Esophagus muscularis mucosa (tissue), 4 donors: ENCODE measurements around the gene LTBP4. TPM values are rescaled to one million over a fixed set of nuclear protein-coding genes. Genes with fewer than 3 reads are reported as not detected.
"Not testable (repeated sequence)": the region's sequence is repeated elsewhere in the genome, so short reads cannot be mapped to it uniquely, and the experiment has no call there.

ENCODE experiments used
- DNase-seq: peaks from one replicate; pipeline ENCODE4 v3.0.0-alpha.2; 2017; ENCODE audit errors: extremely low spot score
- H3K27ac ChIP-seq, 4 donors: fragments of 200-600 bp; sonication (generic); replicated peaks in 1 of 4; 1 replicate in 3 of 4; 2 replicates in 1 of 4; pipeline ENCODE4 v1.5.1; 2016 to 2019; ENCODE audit warnings: mild to moderate bottlenecking in 1 of 4
- H3K27me3 ChIP-seq, 4 donors: fragments of 200-600 bp; sonication (generic); one replicate each; pipeline versions ENCODE4 v1.5.1 to v1.6.0; 2016 to 2019
- H3K36me3 ChIP-seq, 4 donors: fragments of 200-600 bp; sonication (generic); one replicate each; pipeline ENCODE4 v1.5.1; 2016 to 2019
- H3K4me1 ChIP-seq, 4 donors: fragments of 200-600 bp; sonication (generic); one replicate each; pipeline ENCODE4 v1.5.1; 2016 to 2019
- H3K4me3 ChIP-seq, 4 donors: fragments of 200-600 bp; sonication (generic); 1 replicate in 2 of 4; 2 replicates in 2 of 4; pipeline ENCODE4 v1.5.1; 2016 to 2019; ENCODE audit warnings: mild to moderate bottlenecking in 4 of 4, moderate library complexity in 1 of 4
- H3K9me3 ChIP-seq, 4 donors: fragments of 200-600 bp; sonication (generic); 1 replicate in 3 of 4; 2 replicates in 1 of 4; pipeline ENCODE4 v1.5.1; 2016 to 2019
- EP300 ChIP-seq: sonication (generic); formaldehyde crosslinking; IDR thresholded peaks from one replicate; pipeline ENCODE4 v1.6.1; 2017; ENCODE audit warnings: antibody characterized with exemption
- POLR2A ChIP-seq: fragments of 450-650 bp; IDR thresholded peaks from one replicate; pipeline ENCODE4 v1.6.1; 2017; ENCODE audit warnings: antibody characterized with exemption, moderate library complexity, mild to moderate bottlenecking, low read depth
- POLR2AphosphoS5 ChIP-seq, 2 donors: sonication (generic); formaldehyde crosslinking; IDR thresholded peaks; one replicate each; pipeline ENCODE4 v1.6.1; 2017; ENCODE audit warnings: antibody characterized with exemption in 2 of 2
- WGBS: methylation state at CpG from one replicate; pipeline ENCODE4 v1.1.5; 2018; 5-methylcytosine and 5-hydroxymethylcytosine counted together
- intact Hi-C: fragments of 100-400 bp; cut with DNase I; formaldehyde crosslinking; loops from one replicate; pipeline ENCODE4 v1.15.1; 2023
- total RNA-seq, 4 donors: library from RNA; depleted of rRNA; stranded (reverse); fragments of >200 nt; gene quantifications; one replicate each; pipeline versions ENCODE4 v1.1.0 to v1.2.1, GENCODE V29; 2016
- TF ChIP-seq, protein P1 (sequence below), 3 experiments: fragments of 200-600 bp in 2 of 3; fragments of 450-650 bp in 1 of 3; sonication (generic) in 2 of 3; IDR thresholded peaks; one replicate each; pipeline ENCODE4 v1.5.1; 2017 to 2019; ENCODE audit warnings: antibody characterized with exemption in 3 of 3, mild to moderate bottlenecking in 2 of 3, moderate library complexity in 1 of 3

The LTBP4 gene
- total RNA-seq, 4 donors from 2014 or later = 358 to 430 (median 397) TPM

DNA sequence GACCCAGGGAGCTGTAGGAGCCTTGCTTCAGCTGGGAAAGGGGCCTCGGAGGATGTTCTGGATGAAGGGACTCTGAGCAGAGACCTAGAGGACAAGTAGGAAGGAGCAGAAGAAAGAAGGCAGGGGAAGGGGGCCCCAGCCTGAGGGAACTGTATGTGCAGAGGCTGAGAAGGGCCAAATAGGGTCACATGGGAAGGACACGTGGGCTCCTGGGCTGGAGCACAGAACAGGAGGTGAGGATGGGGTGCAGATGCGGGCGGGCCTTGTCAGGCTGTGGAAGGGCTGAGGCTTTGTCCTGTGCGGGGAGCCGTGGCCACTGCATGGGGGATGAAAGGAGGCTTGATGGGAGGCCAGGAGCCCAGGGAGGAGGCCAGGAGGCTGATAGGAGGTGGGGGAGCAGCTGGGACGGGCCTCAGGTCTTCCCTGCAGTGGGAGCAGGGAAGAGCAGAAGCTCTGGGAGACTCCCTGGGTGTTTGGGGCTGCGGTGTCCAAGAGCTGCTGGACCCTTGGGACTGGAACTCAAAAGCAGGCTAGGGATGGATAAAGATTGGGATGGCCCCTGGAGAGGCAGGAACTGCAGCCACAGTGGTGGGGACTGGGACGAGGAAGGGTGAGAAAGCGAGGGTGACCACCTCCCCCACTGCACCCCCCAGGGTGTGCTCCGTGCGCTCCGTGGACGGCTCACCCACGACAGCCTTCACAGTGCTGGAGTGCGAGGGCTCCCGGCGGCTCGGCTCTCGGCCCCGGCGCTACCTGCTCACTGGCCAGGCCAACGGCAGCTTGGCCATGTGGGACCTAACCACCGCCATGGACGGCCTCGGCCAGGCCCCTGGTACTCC is 11.4 kb upstream of the LTBP4 start:
- no peak overlapping the region for H3K27ac ChIP-seq
- no peak overlapping the region for H3K4me3 ChIP-seq
- H3K36me3 ChIP-seq = peaks cover 5 to 42% (median 32%) of the 10 kb centered on the region in 4 donors
- H3K27me3 ChIP-seq = peaks cover 0 to 10% (median 0%) of the 10 kb centered on the region in 4 donors
- peaks cover 0 to 4% (median 0%) of the 10 kb centered on the region in 4 donors for H3K9me3 ChIP-seq
- H3K4me1 ChIP-seq = no peaks in the 10 kb centered on the region
- no peak for DNase-seq
- 94% methylated on average over 26 of the region's 26 CpGs for WGBS
- intact Hi-C loops = no loop called here
- TF ChIP-seq EP300 = no peak

DNA sequence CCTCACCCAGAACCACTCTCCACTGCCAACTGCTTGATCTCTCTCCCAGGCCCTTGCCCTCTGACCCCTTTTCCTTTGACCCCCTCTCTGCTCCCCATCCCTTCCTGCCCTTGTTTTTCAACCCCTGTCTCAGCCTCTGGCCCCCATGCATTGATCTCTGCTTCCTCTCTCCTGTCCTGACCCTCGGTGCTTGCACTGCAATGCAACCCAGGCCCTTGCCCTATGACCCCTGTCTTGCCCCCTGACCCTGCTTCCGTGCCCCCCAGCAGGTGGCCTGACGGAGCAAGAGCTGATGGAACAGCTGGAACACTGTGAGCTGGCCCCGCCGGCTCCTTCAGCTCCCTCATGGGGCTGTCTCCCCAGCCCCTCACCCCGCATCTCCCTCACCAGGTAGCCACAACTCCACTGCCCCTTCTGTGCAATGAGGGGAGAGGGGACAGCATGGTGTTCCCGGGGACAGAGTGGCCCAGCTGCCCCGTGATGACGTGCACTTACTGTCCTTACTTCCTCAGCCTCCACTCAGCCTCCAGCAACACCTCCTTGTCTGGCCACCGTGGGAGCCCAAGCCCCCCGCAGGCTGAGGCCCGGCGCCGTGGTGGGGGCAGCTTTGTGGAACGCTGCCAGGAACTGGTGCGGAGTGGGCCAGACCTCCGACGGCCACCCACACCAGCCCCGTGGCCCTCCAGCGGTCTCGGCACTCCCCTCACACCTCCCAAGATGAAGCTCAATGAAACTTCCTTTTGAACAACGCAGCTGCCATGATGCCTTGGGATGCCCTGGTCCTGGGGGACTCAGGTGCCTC is 10.5 kb upstream of the LTBP4 start:
- WGBS = 72% methylated on average over 10 of the region's 22 CpGs

DNA sequence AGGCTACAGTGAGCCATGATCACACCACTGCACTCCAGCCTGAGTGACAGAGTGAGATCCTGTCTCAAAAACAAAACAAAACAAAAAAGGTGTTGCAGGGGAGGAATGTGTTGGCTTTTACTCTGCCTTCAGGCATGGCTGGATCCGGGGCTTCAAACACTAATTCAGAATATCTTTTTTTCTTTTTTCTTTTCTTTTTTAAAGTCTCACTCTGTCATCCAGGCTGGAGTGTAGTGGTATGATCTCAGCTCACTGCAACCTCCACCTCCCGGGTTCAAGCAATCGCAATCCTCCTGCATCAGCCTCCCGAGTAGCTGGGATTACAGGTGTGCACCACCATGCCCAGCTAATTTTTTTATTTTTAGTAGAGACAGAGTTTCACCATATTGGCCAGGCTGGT is 9.4 kb upstream of the LTBP4 start:
- Histone ChIP-seq H3K27me3 (peaks cover 0 to 26% (median 4%) of the 10 kb centered on the region in 4 donors), H3K36me3 (peaks cover 5 to 26% (median 21%) of the 10 kb centered on the region in 4 donors)
- DNase-seq, intact Hi-C loops, H3K4me3 ChIP-seq, H3K9me3 ChIP-seq, H3K4me1 ChIP-seq, H3K27ac ChIP-seq: not testable (repeated sequence)
- 93% methylated on average over 4 of the region's 4 CpGs for WGBS

More for the DNA sequence above, 10.5 kb upstream of the LTBP4 start:
- intact Hi-C loops = no loop called here
- Histone ChIP-seq H3K4me1 (no peaks in the 10 kb centered on the region), H3K36me3 (peaks cover 5 to 37% (median 30%) of the 10 kb centered on the region in 4 donors), H3K27me3 (peaks cover 0 to 18% (median 0%) of the 10 kb centered on the region in 4 donors), H3K27ac (no peak overlapping the region), H3K9me3 (peaks cover 0 to 4% (median 0%) of the 10 kb centered on the region in 4 donors), H3K4me3 (no peak overlapping the region)
- TF ChIP-seq, protein P1, sequence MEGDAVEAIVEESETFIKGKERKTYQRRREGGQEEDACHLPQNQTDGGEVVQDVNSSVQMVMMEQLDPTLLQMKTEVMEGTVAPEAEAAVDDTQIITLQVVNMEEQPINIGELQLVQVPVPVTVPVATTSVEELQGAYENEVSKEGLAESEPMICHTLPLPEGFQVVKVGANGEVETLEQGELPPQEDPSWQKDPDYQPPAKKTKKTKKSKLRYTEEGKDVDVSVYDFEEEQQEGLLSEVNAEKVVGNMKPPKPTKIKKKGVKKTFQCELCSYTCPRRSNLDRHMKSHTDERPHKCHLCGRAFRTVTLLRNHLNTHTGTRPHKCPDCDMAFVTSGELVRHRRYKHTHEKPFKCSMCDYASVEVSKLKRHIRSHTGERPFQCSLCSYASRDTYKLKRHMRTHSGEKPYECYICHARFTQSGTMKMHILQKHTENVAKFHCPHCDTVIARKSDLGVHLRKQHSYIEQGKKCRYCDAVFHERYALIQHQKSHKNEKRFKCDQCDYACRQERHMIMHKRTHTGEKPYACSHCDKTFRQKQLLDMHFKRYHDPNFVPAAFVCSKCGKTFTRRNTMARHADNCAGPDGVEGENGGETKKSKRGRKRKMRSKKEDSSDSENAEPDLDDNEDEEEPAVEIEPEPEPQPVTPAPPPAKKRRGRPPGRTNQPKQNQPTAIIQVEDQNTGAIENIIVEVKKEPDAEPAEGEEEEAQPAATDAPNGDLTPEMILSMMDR (IDR thresholded peaks at IDR 0.05) = no peak
- TF ChIP-seq POLR2AphosphoS5 (IDR thresholded peaks at IDR 0.05) = no peak
- no peak for TF ChIP-seq POLR2A
- no peak for TF ChIP-seq EP300
- no peak for DNase-seq

DNA sequence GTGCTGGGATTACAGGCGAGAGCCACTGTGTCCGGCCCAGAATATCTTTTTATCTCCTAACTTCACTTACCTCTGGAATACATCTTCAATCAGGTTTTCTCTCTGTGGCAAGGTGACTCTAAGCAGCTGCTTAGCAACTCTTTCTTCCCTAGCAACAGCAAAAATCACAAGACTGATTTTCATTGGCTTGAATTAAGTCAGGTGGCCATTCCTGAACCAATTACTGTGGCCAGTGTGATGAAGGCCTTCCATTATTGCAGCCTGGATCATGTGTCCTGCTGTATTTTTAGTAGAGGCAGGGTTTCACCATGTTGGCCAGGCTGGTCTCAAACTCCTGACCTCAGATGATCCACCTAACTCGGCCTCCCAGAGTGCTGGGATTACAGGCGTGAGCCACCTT is 9.0 kb upstream of the LTBP4 start:
- 87% methylated on average over 4 of the region's 4 CpGs for WGBS
- TF ChIP-seq, protein P1 (IDR thresholded peaks at IDR 0.05) = no peak
- TF ChIP-seq EP300 = no peak
- no peak for TF ChIP-seq POLR2A
- TF ChIP-seq POLR2AphosphoS5 (IDR thresholded peaks at IDR 0.05) = no peak
- peaks cover 4 to 22% (median 16%) of the 10 kb centered on the region in 4 donors for H3K36me3 ChIP-seq
- intact Hi-C loops = no loop called here
- H3K27ac ChIP-seq = no peak overlapping the region
- H3K4me1 ChIP-seq = peaks cover 7 to 9% (median 9%) of the 10 kb centered on the region in 4 donors
- peaks cover 0 to 31% (median 7%) of the 10 kb centered on the region in 4 donors for H3K27me3 ChIP-seq
- peaks cover 0 to 4% (median 0%) of the 10 kb centered on the region in 4 donors for H3K9me3 ChIP-seq
- H3K4me3 ChIP-seq = no peak overlapping the region
- no peak for DNase-seq

DNA sequence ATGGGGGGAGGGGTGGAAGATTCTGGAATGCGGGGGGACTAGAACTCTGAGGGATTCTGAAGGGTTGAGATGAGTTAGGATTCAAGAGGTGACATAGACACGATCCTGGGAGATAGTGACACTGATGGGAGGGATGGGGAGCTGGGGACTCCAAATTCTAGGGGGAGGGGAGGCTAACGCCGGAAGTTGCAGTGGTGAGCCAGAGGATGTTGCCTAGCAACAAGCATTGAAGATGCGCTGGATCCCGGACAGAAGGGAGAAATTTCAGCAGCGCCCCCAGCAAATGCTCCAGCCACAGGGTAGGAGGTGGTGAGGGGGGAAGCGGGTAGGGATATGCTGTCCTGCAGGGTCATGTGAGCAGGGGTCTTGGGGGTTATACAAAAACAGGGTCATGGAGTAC is 6.9 kb upstream of the LTBP4 start:
- no peak overlapping the region for H3K27ac ChIP-seq
- H3K36me3 ChIP-seq = peaks cover 0 to 7% (median 2%) of the 10 kb centered on the region in 4 donors
- peaks cover 0 to 4% (median 0%) of the 10 kb centered on the region in 4 donors for H3K9me3 ChIP-seq
- no peak overlapping the region for H3K4me3 ChIP-seq
- H3K4me1 ChIP-seq = peaks cover 27 to 30% (median 29%) of the 10 kb centered on the region in 4 donors
- peaks cover 3 to 50% (median 19%) of the 10 kb centered on the region in 4 donors for H3K27me3 ChIP-seq
- intact Hi-C loops = no loop called here
- DNase-seq = no peak
- TF ChIP-seq EP300 (no peak), POLR2A (no peak), POLR2AphosphoS5 (IDR thresholded peaks at IDR 0.05) (no peak)
- TF ChIP-seq, protein P1 (IDR thresholded peaks at IDR 0.05) = no peak
- WGBS = 30% methylated on average over 8 of the region's 8 CpGs
